GM21737 (cell line): ENCODE measurements around the gene ACADSB.

Source experiments
- ATAC-seq: cut with Tn5 transposase; IDR thresholded peaks from one replicate; pipeline ENCODE4 v1.9.1; 2021; ENCODE audit warnings: mild to moderate bottlenecking, moderate library complexity; ENCODE audit not compliant: unreplicated experiment

Gene ACADSB

GRCh38 chr10:123008355-123009104, at the start of gene ACADSB, which contains the start of gene IKZF5:
Gene ACADSB, plus strand, starts transcription at chr10:123009006. Its CDS starts 24 bp downstream, at chr10:123009030.
Gene IKZF5, minus strand, starts transcription at chr10:123008795. Its CDS starts 10,170 bp downstream, at chr10:122998625.
- ATAC-seq: peak; percentile 91

GRCh38 chr10:122962405-122962804, 46.4 kb upstream of the ACADSB start:
- ATAC-seq: no peak

GRCh38 chr10:122966879-122967278, 41.9 kb upstream of the ACADSB start:
- no peak for ATAC-seq

- ATAC-seq: no peak
Observed at GRCh38 chr10:122968698-122969097, 40.1 kb upstream of the ACADSB start.

DNA sequence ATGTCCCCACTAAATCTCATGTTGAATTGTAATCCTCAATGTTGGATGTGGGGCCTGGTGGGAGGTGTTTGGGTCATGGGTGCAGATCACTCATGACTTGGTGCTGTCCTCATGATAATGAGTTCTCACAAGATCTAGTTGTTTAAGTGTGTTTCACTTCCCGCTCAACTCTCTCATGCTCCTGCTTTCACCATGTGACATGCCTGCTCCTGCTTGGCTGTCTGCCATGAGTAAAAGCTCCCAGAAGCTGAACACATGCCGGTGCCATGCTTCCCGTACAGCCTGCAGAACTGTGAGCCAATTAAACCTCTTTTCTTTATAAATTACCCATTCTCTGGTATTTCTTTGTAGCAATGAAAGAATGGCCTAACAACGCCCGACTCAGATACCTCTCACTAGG, 34.8 kb upstream of the ACADSB start:
- no peak for ATAC-seq

- no peak for ATAC-seq
Observed at GRCh38 chr10:122974543-122975064, 34.2 kb upstream of the ACADSB start.

- ATAC-seq: peak; percentile 97
Observed at GRCh38 chr10:122980209-122981065, 28.4 kb upstream of the ACADSB start, which contains the start of gene PSTK. Gene PSTK, plus strand, starts transcription at chr10:122980401. Its CDS starts 79 bp downstream, at chr10:122980480.

DNA sequence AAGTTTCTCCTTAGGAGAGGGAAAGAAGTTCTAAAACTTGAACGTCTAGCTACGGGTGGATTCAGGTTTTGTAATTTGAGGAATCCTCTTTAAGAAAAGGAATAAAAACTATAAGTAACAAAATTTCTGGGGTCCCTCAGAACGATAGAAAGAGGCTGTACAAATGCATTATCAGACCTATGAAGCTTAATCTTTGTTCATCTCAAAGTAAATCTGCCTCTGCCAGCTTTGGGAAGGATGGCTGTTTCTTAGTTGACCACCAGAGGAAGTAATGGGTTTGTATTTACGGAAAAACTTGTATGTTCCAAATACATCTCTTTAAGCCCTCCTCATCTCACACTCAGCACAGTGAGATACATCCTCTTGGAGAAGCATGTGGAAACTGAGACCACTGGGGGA, 27.7 kb upstream of the ACADSB start:
- ATAC-seq: no peak

DNA sequence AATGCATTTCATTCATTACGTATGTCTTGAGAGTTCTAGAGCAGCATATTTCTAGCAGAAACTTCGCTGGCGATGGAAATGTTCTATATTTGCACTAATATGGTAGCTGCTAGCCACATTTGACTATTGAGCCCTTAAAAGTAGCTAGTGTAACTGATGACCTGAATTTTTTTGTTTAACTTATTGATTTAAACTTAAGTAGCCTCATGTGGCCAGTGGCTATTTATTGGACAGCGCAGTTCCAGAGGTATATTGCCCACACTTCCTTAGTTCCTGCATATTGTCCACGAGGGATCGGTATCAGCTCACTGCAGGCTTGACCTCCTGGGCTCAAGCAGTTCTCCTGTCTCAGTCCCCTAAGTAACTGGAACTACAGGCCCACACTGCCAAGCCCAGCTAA, 24.9 kb upstream of the ACADSB start:
- no peak for ATAC-seq

DNA sequence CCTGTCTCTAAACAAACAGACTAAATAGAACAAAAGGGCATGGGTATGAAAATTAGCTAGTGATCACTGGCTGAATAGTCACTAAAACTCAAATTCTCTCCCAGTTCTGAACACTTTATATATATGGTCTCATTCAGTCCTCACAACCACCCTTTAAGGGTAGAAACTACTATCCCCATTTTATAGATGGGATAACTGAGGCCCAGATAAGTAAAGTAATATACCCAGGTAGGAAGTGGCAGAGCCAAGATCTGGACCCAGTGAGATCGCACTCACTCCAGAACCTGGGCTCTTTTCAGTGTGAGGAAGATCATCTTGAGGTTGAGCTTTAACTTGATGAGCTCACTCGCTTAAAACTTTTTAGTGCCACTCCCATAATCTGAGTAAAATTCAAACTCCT, 24.1 kb upstream of the ACADSB start:
- no peak for ATAC-seq

DNA sequence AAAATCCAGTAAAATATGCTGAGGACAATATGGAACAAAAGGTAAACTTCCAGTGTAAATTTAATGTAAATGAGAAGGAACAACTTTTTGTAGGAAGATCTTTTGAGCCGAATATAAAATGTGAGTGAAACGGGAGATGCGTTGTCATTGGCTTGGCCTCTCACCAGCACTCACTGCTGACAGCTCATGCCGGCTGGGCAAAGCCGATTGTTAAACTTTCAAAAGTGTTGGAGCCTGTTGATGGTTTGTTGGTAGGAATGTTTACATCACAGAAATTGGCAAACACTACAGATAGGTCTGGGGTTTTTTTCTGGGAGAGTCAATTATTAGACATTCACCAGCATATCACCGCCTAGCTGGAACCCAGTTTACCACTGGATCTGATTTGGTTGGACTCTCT, 22.5 kb upstream of the ACADSB start:
- ATAC-seq: no peak

DNA sequence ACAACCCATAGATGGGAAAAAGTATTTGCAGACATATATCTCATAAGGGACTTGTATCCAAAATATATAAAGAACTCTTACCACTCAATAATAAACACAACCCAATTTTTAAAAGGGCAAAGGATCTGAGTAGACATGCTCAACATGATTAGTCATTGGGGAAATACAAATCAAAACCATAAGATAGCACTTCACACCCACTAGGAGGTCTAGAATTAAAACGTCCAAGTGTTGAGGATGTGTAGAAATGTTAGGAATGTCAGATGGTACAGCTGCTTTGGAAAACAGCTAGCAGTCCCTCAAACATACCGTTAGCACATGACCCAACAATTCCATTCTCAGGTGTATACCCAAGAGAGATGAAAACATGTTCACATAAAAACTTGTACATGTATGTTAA, 20.3 kb upstream of the ACADSB start:
- ATAC-seq: no peak

GRCh38 chr10:122990278-122990677, 18.5 kb upstream of the ACADSB start:
- ATAC-seq: no peak

DNA sequence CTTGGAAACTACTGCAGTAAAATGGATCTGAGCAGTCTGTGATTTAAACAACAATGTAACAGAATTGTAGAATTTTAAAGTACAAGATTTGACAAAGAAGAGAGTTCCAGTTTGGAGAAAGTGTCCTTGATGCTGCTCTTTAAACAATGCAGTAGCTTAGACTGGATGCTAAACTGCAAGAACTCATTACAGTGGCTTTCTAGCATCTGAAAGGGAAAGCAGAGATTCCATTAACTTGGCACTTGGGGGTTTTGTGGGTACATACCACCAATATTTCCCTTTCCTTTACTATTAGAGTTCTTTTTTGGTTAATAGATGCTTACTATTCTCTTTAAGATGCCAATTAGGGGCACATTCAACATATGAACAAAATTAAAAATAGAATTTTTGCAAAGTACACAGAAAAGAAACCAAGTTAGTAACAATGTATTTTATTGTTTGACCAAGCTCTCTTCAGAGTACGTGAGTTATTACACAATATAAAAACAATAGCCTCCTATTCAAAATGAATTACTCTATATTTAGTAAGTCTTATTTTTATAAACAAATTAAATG, 16.7 kb upstream of the ACADSB start:
- no peak for ATAC-seq

- ATAC-seq: no peak
Observed at GRCh38 chr10:122993797-122994336, 14.9 kb upstream of the ACADSB start.

DNA sequence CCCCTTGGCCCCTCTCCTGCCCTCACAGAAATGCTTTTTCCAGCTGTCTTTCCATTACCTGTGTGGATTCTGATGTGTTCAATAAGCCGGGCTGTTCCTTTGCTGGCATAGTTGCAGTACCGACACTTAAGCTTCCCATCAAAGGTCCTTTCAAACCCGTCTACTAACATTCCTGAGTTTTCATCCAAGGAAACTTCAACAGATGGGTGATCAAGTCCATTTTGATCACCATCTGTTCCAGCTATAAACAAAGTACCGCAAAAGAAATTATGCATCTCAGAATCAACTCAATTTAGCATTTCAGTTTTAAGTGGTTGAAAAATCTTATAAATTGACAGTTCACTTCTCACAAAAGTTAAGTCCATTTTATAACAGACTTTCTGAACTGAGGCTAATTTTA, 12.9 kb upstream of the ACADSB start:
- ATAC-seq: no peak

- ATAC-seq: no peak
Observed at GRCh38 chr10:122997864-122998263, 10.9 kb upstream of the ACADSB start.

DNA sequence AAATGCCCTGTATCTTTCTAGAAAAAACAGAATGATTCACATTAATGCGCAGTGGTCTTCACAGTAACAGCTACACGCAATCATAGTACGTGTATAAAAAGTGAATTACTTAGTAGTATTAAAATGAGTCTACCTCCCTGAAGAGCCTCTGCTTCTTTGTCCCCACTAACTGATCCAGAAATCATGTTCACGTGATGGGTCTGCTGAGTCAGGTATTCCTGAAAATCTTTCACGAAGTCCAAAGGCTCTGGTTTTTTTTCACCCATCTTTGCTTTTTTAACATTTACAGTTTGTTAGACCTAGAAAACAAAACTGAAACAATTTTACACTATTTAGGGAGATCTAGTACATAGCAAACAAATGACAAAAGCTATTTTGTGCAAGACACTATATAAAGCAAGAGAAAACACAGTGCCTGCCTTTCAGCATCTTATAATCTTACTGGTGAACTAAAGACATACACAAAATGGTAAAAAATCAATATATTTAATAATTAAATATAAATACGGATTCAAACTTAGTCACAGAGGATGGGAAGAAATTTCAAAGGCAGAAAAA, 10.4 kb upstream of the ACADSB start:
- no peak for ATAC-seq

DNA sequence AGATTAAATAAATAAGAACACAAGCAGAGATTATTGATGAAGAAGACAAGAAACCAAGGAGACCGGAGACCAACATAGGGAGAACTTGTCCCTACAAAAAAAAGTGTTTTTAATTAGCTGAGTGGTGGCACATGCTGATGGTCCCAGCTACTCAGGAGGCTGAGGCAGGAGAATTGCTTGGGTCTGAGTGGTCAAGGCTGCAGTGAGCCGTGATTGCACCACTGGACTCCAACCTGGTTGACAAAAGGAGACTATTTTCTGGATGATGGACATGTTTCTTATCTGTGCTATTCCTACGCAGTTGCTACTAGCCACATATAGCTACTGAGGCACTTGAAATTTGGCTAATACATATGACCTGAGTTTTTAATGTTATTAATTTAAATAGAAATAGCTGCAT, 9.9 kb upstream of the ACADSB start:
- no peak for ATAC-seq

- ATAC-seq: no peak
Observed at GRCh38 chr10:122999347-122999746, 9.5 kb upstream of the ACADSB start.

GRCh38 chr10:123000155-123000554, 8.7 kb upstream of the ACADSB start:
- ATAC-seq: no peak
